ENCODE data around the gene GATA2.

Gene GATA2

DNA sequence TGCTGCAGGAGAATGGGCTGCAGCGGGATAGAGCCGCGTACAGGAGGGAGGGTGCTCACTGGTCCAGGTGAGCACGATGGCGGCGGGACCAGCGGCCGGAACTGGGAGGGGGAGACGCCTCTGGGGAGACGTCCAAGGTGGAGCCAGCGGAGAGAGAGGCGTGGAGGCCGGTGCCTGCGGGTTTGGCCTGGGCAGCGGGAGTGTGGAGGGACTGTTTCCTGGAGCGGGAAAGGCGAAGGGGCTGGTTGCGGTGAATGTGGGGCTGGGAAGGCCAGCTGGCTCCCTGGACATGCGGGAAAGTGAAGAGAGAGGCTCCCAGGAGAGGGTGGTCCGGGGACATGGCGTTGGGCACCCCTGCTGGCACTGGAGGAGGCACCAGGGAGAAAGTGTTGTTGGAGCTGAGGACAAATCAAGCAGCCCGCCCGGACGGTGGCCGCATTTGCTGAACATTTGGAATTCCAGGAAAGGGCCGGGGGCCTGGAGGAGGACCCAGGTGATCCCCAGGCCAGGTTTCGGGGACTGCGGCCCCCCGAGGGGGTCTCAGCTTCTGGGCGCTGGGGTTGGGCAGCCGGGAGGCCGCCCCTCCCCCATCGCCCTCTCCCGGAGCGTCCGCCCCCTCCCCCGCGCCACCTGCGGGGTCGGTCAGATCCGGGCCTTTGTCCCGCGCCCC lies 60.6 kb downstream of the GATA2 start:
- no peaks in the 10 kb centered on the region for H3K9me2 ChIP-seq (replicated peaks; ENCODE audit: low read depth, low read length)
- H4K20me1 ChIP-seq (ENCODE audit: insufficient read depth, low read length, poor library complexity, severe bottlenecking) = no peaks in the 10 kb centered on the region
- no peaks in the 10 kb centered on the region for H3K9me3 ChIP-seq (ENCODE audit: insufficient read depth, low read depth, low read length)
- H3K9ac ChIP-seq (ENCODE audit: low read depth, low read length, poor library complexity, severe bottlenecking) = no peak overlapping the region
- TF ChIP-seq CTCF (conservative IDR thresholded peaks at IDR 0.05; ENCODE audit: low read length) (no peak), EZH2phosphoT487 (IDR thresholded peaks at IDR 0.05; ENCODE audit: borderline replicate concordance) (no peak)
- H2AFZ ChIP-seq (ENCODE audit: low read length) = no peak overlapping the region
- no peaks in the 10 kb centered on the region for H3K79me2 ChIP-seq (ENCODE audit: insufficient read depth, low read length)
- no peak overlapping the region for H3K4me2 ChIP-seq (ENCODE audit: low read depth, low read length, poor library complexity, severe bottlenecking)
- no peaks in the 10 kb centered on the region for H3K36me3 ChIP-seq (ENCODE audit: insufficient read depth, low read length)
- H3F3A ChIP-seq (ENCODE audit: low read depth) = no peaks in the 10 kb centered on the region
- no peaks in the 10 kb centered on the region for H3K4me1 ChIP-seq (ENCODE audit: insufficient read depth, low read length, poor library complexity, severe bottlenecking)
- H3K27me3 ChIP-seq (ENCODE audit: insufficient read depth, low read length, poor library complexity, severe bottlenecking) = no peaks in the 10 kb centered on the region
- no peak overlapping the region for H3K4me3 ChIP-seq (ENCODE audit: low read length, poor library complexity, severe bottlenecking)

DNA sequence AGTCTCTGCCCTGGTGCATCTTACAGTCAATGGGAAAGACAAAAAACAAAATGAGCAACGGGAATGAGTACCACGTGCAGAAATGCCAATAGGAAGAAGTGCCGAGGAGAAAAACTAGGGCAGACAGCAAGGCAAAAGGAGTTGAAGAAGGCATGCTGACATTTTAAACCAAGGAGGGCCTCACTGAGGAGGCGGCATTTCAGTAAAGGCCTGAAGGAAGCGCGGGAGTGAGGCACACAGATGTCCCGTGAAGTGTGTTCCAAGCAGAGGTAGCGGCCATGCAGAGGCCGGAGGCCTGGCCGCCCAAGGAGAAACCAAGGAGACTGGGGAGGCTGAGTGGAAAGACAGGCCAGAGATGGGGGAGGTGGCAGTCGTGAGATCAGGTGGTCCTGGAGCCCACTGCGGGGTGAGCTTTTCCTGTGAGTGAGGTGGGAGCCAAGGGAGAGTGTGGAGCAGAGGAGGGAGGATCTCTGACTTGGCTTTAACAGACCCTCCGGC lies 61.1 kb downstream of the GATA2 start:
- Histone ChIP-seq H3K4me1 (ENCODE audit: insufficient read depth, low read length, poor library complexity, severe bottlenecking) (no peaks in the 10 kb centered on the region), H4K20me1 (ENCODE audit: insufficient read depth, low read length, poor library complexity, severe bottlenecking) (no peaks in the 10 kb centered on the region), H3K36me3 (ENCODE audit: insufficient read depth, low read length) (no peaks in the 10 kb centered on the region), H3K4me3 (ENCODE audit: low read length, poor library complexity, severe bottlenecking) (no peak overlapping the region), H3K9ac (ENCODE audit: low read depth, low read length, poor library complexity, severe bottlenecking) (no peak overlapping the region), H3K9me3 (ENCODE audit: insufficient read depth, low read depth, low read length) (no peaks in the 10 kb centered on the region), H3K79me2 (ENCODE audit: insufficient read depth, low read length) (no peaks in the 10 kb centered on the region), H2AFZ (ENCODE audit: low read length) (no peak overlapping the region), H3K4me2 (ENCODE audit: low read depth, low read length, poor library complexity, severe bottlenecking) (no peak overlapping the region), H3F3A (ENCODE audit: low read depth) (no peaks in the 10 kb centered on the region), H3K27me3 (ENCODE audit: insufficient read depth, low read length, poor library complexity, severe bottlenecking) (no peaks in the 10 kb centered on the region), H3K9me2 (replicated peaks; ENCODE audit: low read depth, low read length) (no peaks in the 10 kb centered on the region)
- no peak for TF ChIP-seq CTCF (conservative IDR thresholded peaks at IDR 0.05; ENCODE audit: low read length)
- TF ChIP-seq EZH2phosphoT487 (IDR thresholded peaks at IDR 0.05; ENCODE audit: borderline replicate concordance) = no peak

GRCh38 chr3:128430731-128431130 lies 62.3 kb downstream of the GATA2 start:
- H4K20me1 ChIP-seq (ENCODE audit: insufficient read depth, low read length, poor library complexity, severe bottlenecking) = no peaks in the 10 kb centered on the region
- no peak overlapping the region for H3K9ac ChIP-seq (ENCODE audit: low read depth, low read length, poor library complexity, severe bottlenecking)
- H3K9me3 ChIP-seq (ENCODE audit: insufficient read depth, low read depth, low read length) = no peaks in the 10 kb centered on the region
- no peaks in the 10 kb centered on the region for H3K79me2 ChIP-seq (ENCODE audit: insufficient read depth, low read length)
- H3K36me3 ChIP-seq (ENCODE audit: insufficient read depth, low read length) = no peaks in the 10 kb centered on the region
- no peaks in the 10 kb centered on the region for H3K27me3 ChIP-seq (ENCODE audit: insufficient read depth, low read length, poor library complexity, severe bottlenecking)
- H2AFZ ChIP-seq (ENCODE audit: low read length) = no peak overlapping the region
- no peak for TF ChIP-seq CTCF (conservative IDR thresholded peaks at IDR 0.05; ENCODE audit: low read length)
- TF ChIP-seq EZH2phosphoT487 (IDR thresholded peaks at IDR 0.05; ENCODE audit: borderline replicate concordance) = no peak
- H3F3A ChIP-seq (ENCODE audit: low read depth) = no peaks in the 10 kb centered on the region
- H3K4me3 ChIP-seq (ENCODE audit: low read length, poor library complexity, severe bottlenecking) = no peak overlapping the region
- H3K9me2 ChIP-seq (replicated peaks; ENCODE audit: low read depth, low read length) = no peaks in the 10 kb centered on the region
- H3K4me2 ChIP-seq (ENCODE audit: low read depth, low read length, poor library complexity, severe bottlenecking) = no peak overlapping the region
- no peaks in the 10 kb centered on the region for H3K4me1 ChIP-seq (ENCODE audit: insufficient read depth, low read length, poor library complexity, severe bottlenecking)

Measured in Loucy (cell line).